SU-DHL-6 (cell line): ENCODE measurements around the gene ACSL3.

Experiments used
- H2AFZ ChIP-seq: fragments of 200-600 bp; sonication (generic); 2 replicates; pipeline ENCODE4 v1.6.1; 2014; ENCODE audit warnings: low read depth, mild to moderate bottlenecking, moderate library complexity, mixed read lengths, antibody characterized with exemption, low read length; ENCODE audit not compliant: severe bottlenecking
- H3F3A ChIP-seq: fragments of 200-600 bp; shearing (Covaris generic); 2 replicates; pipeline ENCODE4 v1.6.0; 2016; ENCODE audit warnings: antibody characterized with exemption, mild to moderate bottlenecking; ENCODE audit not compliant: insufficient read depth
- H3K27ac ChIP-seq: fragments of 200-600 bp; sonication (generic); 2 replicates; pipeline ENCODE4 v1.5.1; 2016; ENCODE audit warnings: low read depth, mild to moderate bottlenecking, low read length, moderate library complexity, mixed read lengths
- H3K27me3 ChIP-seq: fragments of 200-600 bp; sonication (generic), shearing (Covaris generic); 2 replicates; pipeline ENCODE4 v1.6.0; 2014; ENCODE audit warnings: mild to moderate bottlenecking, low read length
- H3K36me3 ChIP-seq: fragments of 200-600 bp; sonication (generic); 2 replicates; pipeline ENCODE4 v1.6.1; 2014; ENCODE audit warnings: mild to moderate bottlenecking, low read length, mixed read lengths
- H3K4me2 ChIP-seq: fragments of 300-600, 200-600 bp; shearing (Covaris generic), sonication (generic); 2 replicates; pipeline ENCODE4 v1.6.0; 2014; ENCODE audit warnings: low read length, low read depth, mild to moderate bottlenecking; ENCODE audit not compliant: poor library complexity, severe bottlenecking
- H3K4me3 ChIP-seq: fragments of 200-600 bp; sonication (generic); 2 replicates; pipeline ENCODE4 v1.5.1; 2014; ENCODE audit warnings: antibody characterized with exemption, low read length, mild to moderate bottlenecking, mixed read lengths; ENCODE audit not compliant: insufficient read depth, poor library complexity, severe bottlenecking
- H3K79me2 ChIP-seq: fragments of 200-600 bp; sonication (generic); 2 replicates; pipeline ENCODE4 v1.6.1; 2014; ENCODE audit warnings: mild to moderate bottlenecking, low read length, moderate library complexity; ENCODE audit not compliant: insufficient read depth
- H3K9ac ChIP-seq: fragments of 200-600 bp; sonication (generic); 2 replicates; pipeline ENCODE4 v1.7.0; 2014; ENCODE audit warnings: mild to moderate bottlenecking, low read length
- H3K9me2 ChIP-seq: fragments of 200-600 bp; sonication (generic); replicated peaks from 2 replicates; pipeline ENCODE4 v1.6.1; 2014; ENCODE audit warnings: low read length; ENCODE audit not compliant: insufficient read depth
- H3K9me3 ChIP-seq: fragments of 200-600 bp; sonication (generic); 2 replicates; pipeline ENCODE4 v1.6.1; 2014; ENCODE audit warnings: low read length, mixed read lengths; ENCODE audit not compliant: insufficient read depth
- H4K20me1 ChIP-seq: fragments of 200-600 bp; sonication (generic); 2 replicates; pipeline ENCODE4 v1.6.1; 2014; ENCODE audit warnings: low read depth, mild to moderate bottlenecking, antibody characterized with exemption, low read length, moderate library complexity, mixed read lengths
- EZH2phosphoT487 ChIP-seq: fragments of 200-600 bp; sonication (generic), shearing (Covaris generic); conservative IDR thresholded peaks from 2 replicates; pipeline ENCODE4 v1.6.1; 2018; ENCODE audit warnings: mild to moderate bottlenecking, antibody characterized with exemption, low read length, moderate library complexity, mixed read lengths
- TF ChIP-seq, protein P1 (sequence below): fragments of 200-600 bp; sonication (generic); IDR thresholded peaks from one replicate; pipeline ENCODE4 v1.5.1; 2017; ENCODE audit warnings: antibody characterized with exemption, mild to moderate bottlenecking, low read length, moderate library complexity; ENCODE audit not compliant: insufficient read depth, poor library complexity, severe bottlenecking

ACSL3 gene

DNA sequence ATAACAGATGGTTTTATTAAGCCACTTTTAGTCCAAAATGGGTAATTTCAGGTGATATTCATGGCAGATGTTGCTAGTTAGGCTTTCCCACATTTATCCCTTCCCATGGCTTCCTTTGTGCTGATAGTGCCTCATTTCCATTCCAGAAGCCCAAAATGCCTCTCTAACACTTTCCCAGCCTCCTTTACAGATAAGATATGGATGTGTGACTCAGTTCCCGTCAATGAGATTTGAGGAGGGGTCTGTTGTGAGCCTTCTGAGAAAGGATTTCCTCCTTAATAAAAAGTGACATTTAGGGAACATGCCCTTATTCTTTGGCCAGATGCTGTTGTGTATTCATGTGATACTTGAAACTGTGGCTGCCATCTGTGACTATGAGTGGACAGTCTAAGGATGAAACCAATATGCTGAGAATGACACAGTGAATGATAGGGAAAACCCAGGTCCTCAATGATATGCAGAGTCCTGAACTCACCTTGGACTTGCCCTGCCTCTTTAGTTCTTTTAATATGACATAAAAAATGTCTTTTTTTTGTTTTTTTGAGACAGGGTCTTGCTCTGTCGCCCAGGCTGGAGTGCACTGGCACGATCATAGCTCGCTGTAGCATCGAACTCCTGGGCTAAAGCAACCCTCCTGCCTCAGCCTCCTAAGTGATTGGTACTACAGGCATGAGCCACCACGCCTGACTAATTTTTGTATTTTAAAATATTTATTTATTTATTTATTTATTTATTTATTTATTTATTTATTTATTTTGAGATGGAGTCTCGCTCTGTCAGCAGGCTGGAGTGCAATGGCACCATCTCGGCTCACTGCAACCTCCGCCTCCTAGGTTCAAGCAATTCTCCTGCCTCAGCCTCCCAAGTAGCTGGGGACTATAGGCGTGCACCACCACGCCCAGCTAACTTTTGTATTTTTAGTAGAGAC, 5.8 kb upstream of the ACSL3 start:
- Histone ChIP-seq H3K4me2 (no peak overlapping the region), H3K27ac (no peak overlapping the region), H3K9me3 (no peaks in the 10 kb centered on the region), H3K79me2 (no peaks in the 10 kb centered on the region), H3K36me3 (no peaks in the 10 kb centered on the region), H2AFZ (no peak overlapping the region), H3F3A (peaks cover 4% of the 10 kb centered on the region; the same call in 1 of the 2 replicates), H4K20me1 (no peaks in the 10 kb centered on the region), H3K27me3 (no peaks in the 10 kb centered on the region), H3K9ac (no peak overlapping the region), H3K4me3 (no peak overlapping the region), H3K9me2 (no peaks in the 10 kb centered on the region)
- no peak for TF ChIP-seq EZH2phosphoT487
- TF ChIP-seq, protein P1, sequence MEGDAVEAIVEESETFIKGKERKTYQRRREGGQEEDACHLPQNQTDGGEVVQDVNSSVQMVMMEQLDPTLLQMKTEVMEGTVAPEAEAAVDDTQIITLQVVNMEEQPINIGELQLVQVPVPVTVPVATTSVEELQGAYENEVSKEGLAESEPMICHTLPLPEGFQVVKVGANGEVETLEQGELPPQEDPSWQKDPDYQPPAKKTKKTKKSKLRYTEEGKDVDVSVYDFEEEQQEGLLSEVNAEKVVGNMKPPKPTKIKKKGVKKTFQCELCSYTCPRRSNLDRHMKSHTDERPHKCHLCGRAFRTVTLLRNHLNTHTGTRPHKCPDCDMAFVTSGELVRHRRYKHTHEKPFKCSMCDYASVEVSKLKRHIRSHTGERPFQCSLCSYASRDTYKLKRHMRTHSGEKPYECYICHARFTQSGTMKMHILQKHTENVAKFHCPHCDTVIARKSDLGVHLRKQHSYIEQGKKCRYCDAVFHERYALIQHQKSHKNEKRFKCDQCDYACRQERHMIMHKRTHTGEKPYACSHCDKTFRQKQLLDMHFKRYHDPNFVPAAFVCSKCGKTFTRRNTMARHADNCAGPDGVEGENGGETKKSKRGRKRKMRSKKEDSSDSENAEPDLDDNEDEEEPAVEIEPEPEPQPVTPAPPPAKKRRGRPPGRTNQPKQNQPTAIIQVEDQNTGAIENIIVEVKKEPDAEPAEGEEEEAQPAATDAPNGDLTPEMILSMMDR = no peak

DNA sequence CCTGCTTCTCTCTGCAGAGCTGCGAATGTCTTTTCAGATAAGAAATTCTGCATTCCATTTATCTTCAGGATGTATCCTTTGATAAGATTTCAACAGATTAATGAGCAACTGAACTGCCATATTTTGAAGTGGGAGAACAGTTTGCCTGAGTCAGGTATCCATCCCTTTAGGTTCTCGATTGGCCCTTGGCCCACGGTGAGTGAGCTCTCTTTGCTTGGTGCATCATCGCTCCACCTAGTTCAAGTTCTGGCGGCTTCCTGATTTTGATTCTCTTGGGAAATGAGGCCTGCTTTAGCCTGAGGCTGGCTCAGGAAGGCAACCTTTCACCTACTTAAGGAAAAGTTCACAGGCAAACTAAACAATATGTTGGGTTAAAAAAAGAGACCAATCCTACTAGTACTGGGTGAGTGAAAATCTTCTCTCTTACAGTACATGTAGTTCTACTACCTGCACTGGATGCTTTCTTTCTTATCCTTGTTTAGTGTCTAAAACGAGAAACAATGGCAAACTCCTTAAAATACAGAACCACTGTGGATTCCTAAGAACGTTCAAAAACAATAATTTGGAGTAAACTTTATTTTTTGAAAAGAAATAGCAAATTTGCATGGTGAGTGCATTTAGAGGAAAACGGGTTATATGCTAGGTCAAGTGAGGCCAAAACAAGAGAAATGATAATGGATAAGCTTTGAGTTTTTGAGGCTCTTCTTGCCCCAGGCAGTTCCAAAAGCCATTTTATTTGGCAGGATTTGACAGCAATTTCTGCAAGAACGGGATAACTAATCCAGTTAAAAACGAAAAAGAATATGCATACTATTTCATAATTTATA, 837 bp upstream of the ACSL3 start:
- Histone ChIP-seq H3K36me3 (no peaks in the 10 kb centered on the region), H3K4me3 (peak overlapping the region; percentile 43), H3K9me2 (no peaks in the 10 kb centered on the region), H3K27ac (no peak overlapping the region), H3K9ac (peak overlapping the region; percentile 80), H3K27me3 (no peaks in the 10 kb centered on the region), H3K79me2 (peaks cover 40% of the 10 kb centered on the region), H3F3A (peaks cover 8% of the 10 kb centered on the region; the same call in 1 of the 2 replicates), H4K20me1 (peaks cover 26% of the 10 kb centered on the region), H3K9me3 (no peaks in the 10 kb centered on the region), H2AFZ (peak overlapping the region; percentile 85), H3K4me2 (peak overlapping the region; percentile 88)
- TF ChIP-seq, protein P1 = no peak
- TF ChIP-seq EZH2phosphoT487 = no peak

DNA sequence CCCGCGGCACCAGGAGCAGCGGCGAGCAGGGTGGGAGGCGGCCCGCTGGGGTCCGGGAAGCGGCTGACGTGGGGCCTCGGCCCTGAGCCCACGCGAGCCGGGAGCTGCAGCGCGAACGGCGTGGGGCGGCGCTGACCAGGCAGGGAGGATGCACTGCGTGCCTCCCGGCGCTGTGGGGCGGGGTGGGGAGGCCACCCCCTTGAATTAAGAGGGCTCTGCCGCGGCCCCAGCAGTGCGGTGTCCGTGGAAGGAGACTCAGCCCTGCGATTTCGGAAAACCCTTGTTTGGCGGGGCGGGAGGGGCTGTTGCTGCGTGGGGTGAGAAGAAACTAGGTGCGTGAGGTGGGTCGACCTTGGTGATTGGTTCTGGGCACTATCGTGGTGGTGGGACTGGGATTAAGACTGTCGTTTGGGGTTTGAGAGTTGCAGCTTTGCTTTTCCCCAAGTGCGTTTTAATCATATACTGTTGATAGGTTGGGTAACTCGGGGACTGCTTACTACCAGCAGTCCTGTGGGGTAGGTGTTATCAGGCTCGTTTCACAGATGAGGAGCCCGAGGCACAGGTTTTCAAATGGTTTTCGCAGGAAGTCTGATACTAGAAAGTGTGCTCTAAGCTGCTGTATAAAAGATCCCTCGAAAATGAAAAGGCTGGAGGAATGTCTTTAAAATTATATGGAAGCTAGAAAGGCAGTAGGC, 722 bp downstream of the ACSL3 start:
- Histone ChIP-seq H4K20me1 (peaks cover 34% of the 10 kb centered on the region), H3F3A (peaks cover 8% of the 10 kb centered on the region; the same call in 1 of the 2 replicates), H3K9me2 (no peaks in the 10 kb centered on the region), H3K27ac (peak overlapping the region; percentile 72), H2AFZ (no peak overlapping the region), H3K9ac (peak overlapping the region; percentile 80), H3K79me2 (peaks cover 55% of the 10 kb centered on the region), H3K4me3 (peak overlapping the region; percentile 77), H3K9me3 (no peaks in the 10 kb centered on the region), H3K27me3 (no peaks in the 10 kb centered on the region), H3K4me2 (peak overlapping the region; percentile 84), H3K36me3 (no peaks in the 10 kb centered on the region)
- no peak for TF ChIP-seq EZH2phosphoT487
- TF ChIP-seq, protein P1 = no peak
